H9 (cell line): ENCODE measurements around the gene C10orf95. TPM values are rescaled to one million over a fixed set of nuclear protein-coding genes. Genes with fewer than 3 reads are reported as not detected.

ENCODE experiments used
- DNase-seq: peaks from one replicate; pipeline ENCODE4 v3.0.0-alpha.2; 2017
- H2AFZ ChIP-seq: one replicate; pipeline ENCODE4 v1.6.1; 2013; ENCODE audit warnings: mild to moderate bottlenecking, low read length, control low read depth, moderate library complexity
- H2AK5ac ChIP-seq: 2 replicates; pipeline ENCODE4 v1.6.1; 2013; ENCODE audit warnings: low read length, control low read depth, mixed read lengths; ENCODE audit not compliant: insufficient read length
- H2BK120ac ChIP-seq: one replicate; pipeline ENCODE4 v1.6.1; 2013; ENCODE audit warnings: low read depth, mild to moderate bottlenecking, low read length, control low read depth, inconsistent platforms; ENCODE audit not compliant: poor library complexity, severe bottlenecking
- H2BK12ac ChIP-seq: 2 replicates; pipeline ENCODE4 v1.6.1; 2013; ENCODE audit warnings: low read length, control low read depth, mixed read lengths, low read depth; ENCODE audit not compliant: insufficient read length
- H2BK15ac ChIP-seq: 2 replicates; pipeline ENCODE4 v1.6.1; 2013; ENCODE audit warnings: low read depth, low read length, control low read depth
- H2BK20ac ChIP-seq: one replicate; pipeline ENCODE4 v1.6.1; 2013; ENCODE audit warnings: low read depth, mild to moderate bottlenecking, low read length, control low read depth, inconsistent platforms; ENCODE audit not compliant: poor library complexity, severe bottlenecking
- H2BK5ac ChIP-seq: 2 replicates; pipeline ENCODE4 v1.6.1; 2013; ENCODE audit warnings: low read length, control low read depth, mixed read lengths; ENCODE audit not compliant: insufficient read length
- H3K14ac ChIP-seq: 2 replicates; pipeline ENCODE4 v1.6.1; 2013; ENCODE audit warnings: low read length, control low read depth; ENCODE audit not compliant: insufficient read depth
- H3K18ac ChIP-seq: 2 replicates; pipeline ENCODE4 v1.6.1; 2013; ENCODE audit warnings: low read depth, mild to moderate bottlenecking, mixed read lengths, low read length, control low read depth; ENCODE audit not compliant: insufficient read length
- H3K23ac ChIP-seq: 2 replicates; pipeline ENCODE4 v1.6.1; 2013; ENCODE audit warnings: low read length, control low read depth, mixed read lengths, low read depth; ENCODE audit not compliant: insufficient read length
- H3K23me2 ChIP-seq: 2 replicates; pipeline ENCODE4 v1.6.1; 2013; ENCODE audit warnings: low read depth, mild to moderate bottlenecking, mixed read lengths, low read length, control low read depth; ENCODE audit not compliant: insufficient read length, poor library complexity, severe bottlenecking
- H3K27ac ChIP-seq: 2 replicates; pipeline ENCODE4 v1.5.1; 2013; ENCODE audit warnings: low read length, control low read depth, mixed read lengths, low read depth; ENCODE audit not compliant: insufficient read length
- H3K27me3 ChIP-seq: 2 replicates; pipeline ENCODE4 v1.6.1; 2013; ENCODE audit warnings: low read length, control low read depth, inconsistent platforms; ENCODE audit not compliant: insufficient read depth
- H3K4ac ChIP-seq: 2 replicates; pipeline ENCODE4 v1.6.1; 2013; ENCODE audit warnings: low read depth, mild to moderate bottlenecking, control low read depth, inconsistent platforms, low read length, moderate library complexity
- H3K4me1 ChIP-seq: 2 replicates; pipeline ENCODE4 v1.6.1; 2013; ENCODE audit warnings: low read length, control low read depth, inconsistent platforms; ENCODE audit not compliant: insufficient read depth
- H3K4me2 ChIP-seq: 2 replicates; pipeline ENCODE4 v1.6.1; 2013; ENCODE audit warnings: low read length, control low read depth, mixed read lengths; ENCODE audit not compliant: insufficient read length, insufficient read depth
- H3K56ac ChIP-seq: 2 replicates; pipeline ENCODE4 v1.6.1; 2013; ENCODE audit warnings: low read depth, mild to moderate bottlenecking, mixed read lengths, low read length, control low read depth; ENCODE audit not compliant: insufficient read length
- H3K79me1 ChIP-seq: 2 replicates; pipeline ENCODE4 v1.6.1; 2013; ENCODE audit warnings: low read depth, mild to moderate bottlenecking, moderate library complexity, low read length, control low read depth, inconsistent platforms; ENCODE audit not compliant: insufficient read depth, poor library complexity, severe bottlenecking
- H3K79me2 ChIP-seq: 2 replicates; pipeline ENCODE4 v1.6.1; 2013; ENCODE audit warnings: low read length, control low read depth, inconsistent platforms; ENCODE audit not compliant: insufficient read depth
- H3K9ac ChIP-seq: 2 replicates; pipeline ENCODE4 v1.6.1; 2013; ENCODE audit warnings: low read length, control low read depth, mixed read lengths; ENCODE audit not compliant: insufficient read length; ENCODE audit errors: extremely low read depth
- H3K9me3 ChIP-seq: one replicate; pipeline ENCODE4 v1.6.1; 2013; ENCODE audit warnings: low read depth, low read length, inconsistent platforms; ENCODE audit not compliant: control insufficient read depth
- H3T11ph ChIP-seq: one replicate; pipeline ENCODE4 v1.6.1; 2013; ENCODE audit warnings: mild to moderate bottlenecking, low read length, control low read depth, inconsistent platforms
- H4K20me1 ChIP-seq: one replicate; pipeline ENCODE4 v1.6.1; 2013; ENCODE audit not compliant: control insufficient read depth, insufficient read length, insufficient read depth
- H4K5ac ChIP-seq: 2 replicates; pipeline ENCODE4 v1.6.1; 2013; ENCODE audit warnings: low read depth, mild to moderate bottlenecking, mixed read lengths, low read length, control low read depth; ENCODE audit not compliant: insufficient read length
- H4K8ac ChIP-seq: replicated peaks from 2 replicates; pipeline ENCODE4 v1.6.1; 2013; ENCODE audit warnings: low read length, control low read depth, mixed read lengths, low read depth; ENCODE audit not compliant: insufficient read length
- H4K91ac ChIP-seq: 2 replicates; pipeline ENCODE4 v1.6.1; 2013; ENCODE audit warnings: low read depth, mild to moderate bottlenecking, moderate library complexity, mixed read lengths, low read length, control low read depth; ENCODE audit not compliant: insufficient read length
- H3K27ac Mint-ChIP-seq, 3 experiments: 2 replicates in 2 of 3; 3 replicates in 1 of 3; pipeline ENCODE4 v1.8.0; 2020 to 2021; ENCODE audit warnings: mixed read lengths in 3 of 3, mild to moderate bottlenecking in 1 of 3, moderate library complexity in 1 of 3
- H3K27me3 Mint-ChIP-seq: 2 replicates; pipeline ENCODE4 v1.8.0; 2021; ENCODE audit warnings: low read depth, mild to moderate bottlenecking, moderate library complexity, mixed read lengths
- H3K36me3 Mint-ChIP-seq, 3 experiments: 2 replicates in 2 of 3; 3 replicates in 1 of 3; pipeline ENCODE4 v1.8.0; 2020 to 2021; ENCODE audit warnings: low read depth in 3 of 3, mixed read lengths in 3 of 3; ENCODE audit not compliant: insufficient read depth in 1 of 3
- H3K4me1 Mint-ChIP-seq, 2 experiments: 2 replicates each; pipeline ENCODE4 v1.8.0; 2020; ENCODE audit warnings: mixed read lengths in 2 of 2
- H3K4me3 Mint-ChIP-seq, 2 experiments: 2 replicates in 1 of 2; 3 replicates in 1 of 2; pipeline ENCODE4 v1.8.0; 2020 to 2021; ENCODE audit warnings: mild to moderate bottlenecking in 2 of 2, mixed read lengths in 2 of 2, moderate library complexity in 1 of 2
- H3K9me3 Mint-ChIP-seq, 2 experiments: 2 replicates in 1 of 2; 3 replicates in 1 of 2; pipeline ENCODE4 v1.8.0; 2020; ENCODE audit warnings: mild to moderate bottlenecking in 2 of 2, mixed read lengths in 2 of 2, moderate library complexity in 1 of 2
- CTCF ChIP-seq: fragments of 200-600 bp; sonication (generic); conservative IDR thresholded peaks from 3 replicates; pipeline ENCODE4 v1.8.0; 2021; ENCODE audit warnings: antibody characterized with exemption, mild to moderate bottlenecking
- WGBS: extraction: QIAGEN DNeasy Blood & Tissue Kit; methylation state at CpG from one replicate; pipeline ENCODE4 v1.1.7; 2013; ENCODE audit warnings: missing lambda C conversion rate, low lambda C conversion rate, mixed read lengths; ENCODE audit not compliant: insufficient read length; ENCODE audit errors: extremely low coverage; 5-methylcytosine and 5-hydroxymethylcytosine counted together
- total RNA-seq: library from RNA; stranded (reverse); gene quantifications from 2 replicates; pipeline ENCODE4 v1.2.1, GENCODE V29; 2021

C10orf95 gene
- total RNA-seq, 1 experiment from 2014 or later = not detected

GRCh38 chr10:102435529-102436233 is 15.7 kb downstream of the C10orf95 start:
- no peak overlapping the region for H3K9ac ChIP-seq
- peaks cover 67% of the 10 kb centered on the region for H3K27me3 Mint-ChIP-seq
- H3K9me3 Mint-ChIP-seq = no peaks in the 10 kb centered on the region; a peak in 1 of 5 replicates

More at GRCh38 chr10:102435529-102436233, 15.7 kb downstream of the C10orf95 start:
- H3K14ac ChIP-seq = no peak overlapping the region
- TF ChIP-seq CTCF = no peak
- H3K27me3 ChIP-seq = peaks cover 29% of the 10 kb centered on the region; the same call in 1 of the 2 replicates
- H4K5ac ChIP-seq = no peak overlapping the region
- peak overlapping the region; percentile 28 for H3K4me2 ChIP-seq
- WGBS = no CpG with 5 or more reads among the region's 14 CpGs
- H3K18ac ChIP-seq = no peak overlapping the region
- no peaks in the 10 kb centered on the region for H3K79me2 ChIP-seq
- no peaks in the 10 kb centered on the region for H3K9me3 ChIP-seq
- no peak overlapping the region for H4K8ac ChIP-seq
- no peak overlapping the region for H2BK120ac ChIP-seq
- no peak overlapping the region for H2AK5ac ChIP-seq
- no peaks in the 10 kb centered on the region for H3K79me1 ChIP-seq
- H3K27ac ChIP-seq = no peak overlapping the region
- H3K4me1 ChIP-seq = peaks cover 5% of the 10 kb centered on the region; the same call in 1 of the 2 replicates
- no peak overlapping the region for H2AFZ ChIP-seq
- H4K20me1 ChIP-seq = no peaks in the 10 kb centered on the region
- H2BK20ac ChIP-seq = no peak overlapping the region
- H3K4me1 Mint-ChIP-seq = peaks cover 16 to 34% of the 10 kb centered on the region in 2 experiments
- H3K36me3 Mint-ChIP-seq = 0 out of 7 replicates have a peak, but pooled peaks cover 0 to 1% (median 0%) of the 10 kb centered on the region in 3 experiments
- peak overlapping the region; percentile 35 to 78 for H3K4me3 Mint-ChIP-seq
- peak; percentile 66 for DNase-seq
- no peak overlapping the region for H2BK12ac ChIP-seq
- no peak overlapping the region for H2BK5ac ChIP-seq
- no peak overlapping the region for H3K23ac ChIP-seq
- H3K23me2 ChIP-seq = peaks cover 9% of the 10 kb centered on the region
- no peak overlapping the region for H3K56ac ChIP-seq
- no peak overlapping the region for H2BK15ac ChIP-seq
- no peak overlapping the region for H4K91ac ChIP-seq
- H3T11ph ChIP-seq = no peak overlapping the region
- H3K4ac ChIP-seq = no peak overlapping the region
- peak overlapping the region in 1 of 3 experiments; percentile 67; a peak in 1 of 7 replicates for H3K27ac Mint-ChIP-seq
